Stimulated activated memory B cell treated with anti-CD40 and anti-IgM and Interleukin-4, amounts not matched to agents 10 μg/mL and 1 μg/mL and 100 μg/mL, for 72 hours (primary cell): ENCODE measurements around the gene TMEM106C.
A peak's percentile ranks its signal among the peaks of the same experiment; 100 is the strongest.

Source experiments
- ATAC-seq: fragments of 150-1000 bp; cut with Tn5 transposase; 2 replicates; pipeline ENCODE4 v1.10.0; 2021
- H3K27ac Mint-ChIP-seq: one replicate; pipeline ENCODE4 v1.8.0; 2022; ENCODE audit warnings: mild to moderate bottlenecking, mixed read lengths
- H3K27me3 Mint-ChIP-seq: one replicate; pipeline ENCODE4 v1.8.0; 2022; ENCODE audit warnings: mixed read lengths
- H3K36me3 Mint-ChIP-seq: one replicate; pipeline ENCODE4 v1.8.0; 2022; ENCODE audit warnings: mixed read lengths
- H3K4me1 Mint-ChIP-seq: one replicate; pipeline ENCODE4 v1.8.0; 2022; ENCODE audit warnings: mixed read lengths
- H3K4me3 Mint-ChIP-seq: one replicate; pipeline ENCODE4 v1.8.0; 2022; ENCODE audit warnings: mild to moderate bottlenecking, moderate library complexity, mixed read lengths
- H3K9me3 Mint-ChIP-seq: one replicate; pipeline ENCODE4 v1.8.0; 2022; ENCODE audit warnings: mixed read lengths

TMEM106C gene

GRCh38 chr12:48005001-48005749 is 41.8 kb downstream of the TMEM106C start:
- Mint-ChIP-seq H3K27ac (no peak overlapping the region), H3K27me3 (peaks cover 85% of the 10 kb centered on the region), H3K4me3 (no peak overlapping the region), H3K9me3 (no peaks in the 10 kb centered on the region), H3K36me3 (no peaks in the 10 kb centered on the region), H3K4me1 (peaks cover 33% of the 10 kb centered on the region)
- no peak for ATAC-seq

- ATAC-seq: no peak
- no peak overlapping the region for H3K27ac Mint-ChIP-seq
- peaks cover 33% of the 10 kb centered on the region for H3K4me1 Mint-ChIP-seq
- H3K9me3 Mint-ChIP-seq: no peaks in the 10 kb centered on the region
- H3K4me3 Mint-ChIP-seq: no peak overlapping the region
- no peaks in the 10 kb centered on the region for H3K36me3 Mint-ChIP-seq
- peaks cover 85% of the 10 kb centered on the region for H3K27me3 Mint-ChIP-seq
Measured at GRCh38 chr12:48005750-48006021, 42.3 kb downstream of the TMEM106C start.

- Mint-ChIP-seq H3K4me3 (no peak overlapping the region), H3K27me3 (peaks cover 80% of the 10 kb centered on the region), H3K4me1 (peaks cover 18% of the 10 kb centered on the region), H3K27ac (no peak overlapping the region), H3K36me3 (no peaks in the 10 kb centered on the region), H3K9me3 (no peaks in the 10 kb centered on the region)
- no peak for ATAC-seq
Measured at GRCh38 chr12:48007206-48007605, 43.8 kb downstream of the TMEM106C start.

GRCh38 chr12:48008349-48008748 is 45.0 kb downstream of the TMEM106C start:
- no peak for ATAC-seq
- Mint-ChIP-seq H3K27ac (no peak overlapping the region), H3K9me3 (no peaks in the 10 kb centered on the region), H3K27me3 (peaks cover 68% of the 10 kb centered on the region), H3K4me1 (peaks cover 8% of the 10 kb centered on the region), H3K4me3 (no peak overlapping the region), H3K36me3 (no peaks in the 10 kb centered on the region)

DNA sequence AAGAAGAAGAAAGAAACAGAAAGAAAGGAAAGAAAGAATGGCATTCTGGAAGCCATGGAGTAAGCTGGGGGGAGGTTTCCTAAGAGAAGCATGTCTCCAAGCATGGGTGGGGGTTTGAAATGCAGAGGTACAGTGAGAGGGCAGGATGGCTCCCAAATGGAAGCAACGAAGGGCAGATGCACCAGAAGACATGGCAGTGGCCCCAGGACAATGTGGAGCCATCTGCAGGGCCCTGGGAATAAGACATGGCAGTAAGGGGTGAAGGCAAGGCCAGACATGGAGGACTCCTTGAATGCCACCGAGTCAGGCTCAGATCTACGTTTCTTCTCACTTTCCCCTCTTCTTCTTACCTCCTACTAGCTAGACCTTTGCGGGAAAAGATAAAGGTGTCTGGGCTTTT is 45.6 kb downstream of the TMEM106C start:
- no peak for ATAC-seq
- Mint-ChIP-seq H3K4me3 (no peak overlapping the region), H3K36me3 (no peaks in the 10 kb centered on the region), H3K27ac (no peak overlapping the region), H3K27me3 (peaks cover 62% of the 10 kb centered on the region), H3K4me1 (peaks cover 2% of the 10 kb centered on the region), H3K9me3 (no peaks in the 10 kb centered on the region)

DNA sequence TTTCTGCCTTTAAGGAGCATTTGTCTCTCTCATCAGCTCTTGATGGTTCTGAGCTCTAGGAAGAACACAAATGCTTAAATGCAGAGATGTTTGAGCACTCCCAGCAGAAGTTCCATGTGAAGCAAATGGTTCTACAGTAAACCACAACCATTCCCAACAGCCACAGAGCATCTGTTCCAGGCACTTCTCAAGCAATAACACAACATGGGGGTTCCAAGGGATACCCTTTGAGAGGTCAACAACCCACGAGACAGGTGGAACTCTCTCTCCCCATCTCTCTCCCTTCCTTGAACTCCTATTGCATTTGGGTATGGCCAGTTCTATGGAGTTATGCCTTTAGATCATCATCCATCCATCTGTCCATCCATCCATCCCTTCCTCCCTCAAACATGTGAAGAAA is 46.1 kb downstream of the TMEM106C start:
- H3K4me1 Mint-ChIP-seq: no peaks in the 10 kb centered on the region
- ATAC-seq: no peak
- no peak overlapping the region for H3K4me3 Mint-ChIP-seq
- H3K27me3 Mint-ChIP-seq: peaks cover 62% of the 10 kb centered on the region
- H3K27ac Mint-ChIP-seq: no peak overlapping the region
- H3K36me3 Mint-ChIP-seq: no peaks in the 10 kb centered on the region
- no peaks in the 10 kb centered on the region for H3K9me3 Mint-ChIP-seq

DNA sequence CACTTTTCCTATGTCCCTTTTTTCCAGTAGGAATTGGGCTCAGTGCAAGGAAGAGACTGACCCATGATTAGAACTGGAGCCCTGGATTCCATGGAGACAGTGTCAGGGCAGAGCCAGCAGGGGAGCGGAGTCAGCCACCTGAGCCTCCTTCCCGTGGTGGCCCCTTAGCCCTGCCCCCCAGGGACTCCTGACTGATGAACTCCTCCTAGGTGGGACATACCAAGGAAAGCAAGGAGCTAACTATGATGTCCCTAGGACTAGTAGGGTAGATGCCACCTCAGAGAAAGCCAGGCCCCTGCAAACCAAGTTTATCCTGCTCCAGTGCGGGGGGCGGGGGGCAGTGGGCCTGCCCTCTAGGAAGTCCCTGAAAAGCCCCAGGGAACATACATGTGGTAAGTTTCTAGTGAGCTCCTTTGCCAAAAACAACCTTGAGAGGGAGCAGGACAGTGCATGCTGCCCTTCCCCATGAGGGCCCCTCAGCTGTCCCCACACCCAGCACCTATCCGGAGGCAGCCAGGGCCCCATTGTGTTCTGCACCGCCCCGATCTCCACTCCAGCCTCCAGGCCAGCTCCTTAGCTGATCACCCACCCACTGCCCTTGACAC is 47.1 kb downstream of the TMEM106C start:
- Mint-ChIP-seq H3K36me3 (no peaks in the 10 kb centered on the region), H3K4me1 (no peaks in the 10 kb centered on the region), H3K27ac (no peak overlapping the region), H3K4me3 (no peak overlapping the region), H3K27me3 (peaks cover 55% of the 10 kb centered on the region), H3K9me3 (no peaks in the 10 kb centered on the region)
- ATAC-seq: peak; percentile 29

- ATAC-seq: no peak
- no peak overlapping the region for H3K27ac Mint-ChIP-seq
- H3K4me1 Mint-ChIP-seq: no peaks in the 10 kb centered on the region
- H3K4me3 Mint-ChIP-seq: no peak overlapping the region
- no peaks in the 10 kb centered on the region for H3K9me3 Mint-ChIP-seq
- H3K27me3 Mint-ChIP-seq: peaks cover 44% of the 10 kb centered on the region
- H3K36me3 Mint-ChIP-seq: no peaks in the 10 kb centered on the region
Measured at GRCh38 chr12:48012070-48012469, 48.7 kb downstream of the TMEM106C start.

GRCh38 chr12:48013287-48013686 is 49.9 kb downstream of the TMEM106C start:
- H3K4me3 Mint-ChIP-seq: no peak overlapping the region
- H3K36me3 Mint-ChIP-seq: no peaks in the 10 kb centered on the region
- ATAC-seq: no peak

DNA sequence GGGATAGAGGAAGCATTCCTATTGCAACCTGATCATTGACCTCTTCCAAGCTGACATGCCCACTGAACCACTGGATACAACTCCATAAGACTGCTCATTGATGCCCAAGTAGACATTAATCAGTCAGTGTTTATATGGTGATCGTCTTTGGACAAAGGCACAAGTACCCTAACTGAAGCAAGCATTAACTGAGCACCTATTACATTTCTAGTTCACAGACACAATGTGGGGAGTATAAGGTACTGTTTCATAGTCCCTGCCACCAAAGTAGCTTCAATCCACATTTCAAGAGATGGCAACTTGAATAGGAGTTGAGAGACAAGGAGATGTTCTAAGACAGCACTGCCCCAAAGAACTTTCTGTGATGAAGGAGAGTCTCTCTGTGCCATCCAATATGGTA is 51.7 kb downstream of the TMEM106C start:
- no peaks in the 10 kb centered on the region for H3K4me1 Mint-ChIP-seq
- H3K27ac Mint-ChIP-seq: no peak overlapping the region
- no peak for ATAC-seq
- no peak overlapping the region for H3K4me3 Mint-ChIP-seq
- H3K36me3 Mint-ChIP-seq: no peaks in the 10 kb centered on the region
- H3K27me3 Mint-ChIP-seq: peaks cover 15% of the 10 kb centered on the region
- H3K9me3 Mint-ChIP-seq: no peaks in the 10 kb centered on the region

More at GRCh38 chr12:48013287-48013686, 49.9 kb downstream of the TMEM106C start:
- no peaks in the 10 kb centered on the region for H3K9me3 Mint-ChIP-seq
- H3K4me1 Mint-ChIP-seq: no peaks in the 10 kb centered on the region
- H3K27ac Mint-ChIP-seq: no peak overlapping the region
- H3K27me3 Mint-ChIP-seq: peaks cover 34% of the 10 kb centered on the region

DNA sequence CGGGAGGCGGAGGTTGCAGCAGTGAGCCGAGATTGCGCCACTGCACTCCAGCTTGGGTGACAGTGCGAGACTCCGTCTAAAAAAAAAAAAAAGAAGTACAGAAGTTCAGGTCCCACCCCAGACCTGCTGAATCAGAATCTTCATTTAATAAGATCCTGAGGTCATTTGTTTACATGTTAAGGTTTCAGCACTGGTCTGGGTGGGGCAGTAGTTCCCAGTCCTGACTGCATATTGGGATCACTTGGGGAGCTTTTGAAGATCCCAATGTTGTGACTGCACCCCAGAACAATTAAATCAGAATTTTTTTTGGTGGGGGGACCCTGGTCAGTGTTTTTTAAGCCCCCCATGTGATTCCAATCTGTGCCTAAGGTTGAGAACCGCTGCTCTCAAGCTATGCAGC is 52.6 kb downstream of the TMEM106C start:
- ATAC-seq: no peak
- no peaks in the 10 kb centered on the region for H3K4me1 Mint-ChIP-seq
- no peak overlapping the region for H3K4me3 Mint-ChIP-seq
- H3K9me3 Mint-ChIP-seq: no peaks in the 10 kb centered on the region
- H3K36me3 Mint-ChIP-seq: no peaks in the 10 kb centered on the region
- H3K27ac Mint-ChIP-seq: no peak overlapping the region
- peaks cover 9% of the 10 kb centered on the region for H3K27me3 Mint-ChIP-seq

DNA sequence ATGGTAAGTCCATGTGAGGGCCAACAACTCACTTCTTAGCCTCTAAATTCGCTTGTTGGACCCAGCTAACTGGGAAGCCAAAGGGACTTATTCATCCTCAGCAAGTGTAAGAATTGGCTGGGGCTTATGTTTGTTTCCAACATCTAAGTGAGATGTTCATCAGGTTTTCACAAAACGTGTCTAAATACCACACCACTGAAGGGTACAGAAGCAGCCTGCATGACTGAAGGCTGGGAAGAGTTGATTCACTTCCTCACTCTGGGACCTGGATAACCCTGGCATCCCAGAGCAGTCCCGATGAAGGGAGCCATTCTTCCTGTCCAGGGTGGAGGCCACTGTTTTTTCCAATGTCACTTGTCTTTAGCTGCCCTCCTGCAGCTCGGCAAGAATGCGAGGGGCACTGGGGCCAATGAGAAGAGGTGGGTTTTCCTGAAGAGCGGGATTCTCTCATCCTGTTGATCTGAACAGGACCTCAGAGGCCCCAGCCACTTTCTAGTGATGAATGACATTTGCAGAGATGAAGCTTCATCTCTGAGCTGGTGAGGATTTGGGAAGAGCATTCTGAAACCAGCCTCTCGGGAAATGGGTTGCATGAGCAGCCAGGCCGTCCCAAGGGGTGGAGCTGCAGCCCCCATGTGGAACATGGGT is 53.1 kb downstream of the TMEM106C start:
- ATAC-seq: no peak
- H3K27me3 Mint-ChIP-seq: peaks cover 9% of the 10 kb centered on the region

GRCh38 chr12:48017496-48017895 is 54.1 kb downstream of the TMEM106C start:
- peaks cover 17% of the 10 kb centered on the region for H3K27me3 Mint-ChIP-seq

More for the DNA sequence above, 53.1 kb downstream of the TMEM106C start:
- Mint-ChIP-seq H3K9me3 (no peaks in the 10 kb centered on the region), H3K27ac (no peak overlapping the region), H3K4me3 (no peak overlapping the region), H3K4me1 (no peaks in the 10 kb centered on the region), H3K36me3 (no peaks in the 10 kb centered on the region)

GRCh38 chr12:48017921-48018617 is 54.7 kb downstream of the TMEM106C start:
- peaks cover 23% of the 10 kb centered on the region for H3K27me3 Mint-ChIP-seq
- no peak for ATAC-seq

More at GRCh38 chr12:48017496-48017895, 54.1 kb downstream of the TMEM106C start:
- H3K27ac Mint-ChIP-seq: no peak overlapping the region
- H3K4me1 Mint-ChIP-seq: no peaks in the 10 kb centered on the region
- H3K9me3 Mint-ChIP-seq: no peaks in the 10 kb centered on the region
- H3K4me3 Mint-ChIP-seq: no peak overlapping the region
- H3K36me3 Mint-ChIP-seq: no peaks in the 10 kb centered on the region
- no peak for ATAC-seq

More at GRCh38 chr12:48017921-48018617, 54.7 kb downstream of the TMEM106C start:
- Mint-ChIP-seq H3K4me3 (no peak overlapping the region), H3K36me3 (no peaks in the 10 kb centered on the region), H3K27ac (no peak overlapping the region), H3K9me3 (no peaks in the 10 kb centered on the region), H3K4me1 (no peaks in the 10 kb centered on the region)
